WTC11 (cell line): ENCODE results near the gene COL27A1.

ENCODE experiments used
- CTCF ChIP-seq: fragments of 200-600 bp; IDR thresholded peaks from 2 replicates; pipeline ENCODE4 v1.8.0; 2022; ENCODE audit warnings: antibody characterized with exemption
- ESRRA ChIP-seq: sonication (generic); formaldehyde crosslinking; IDR thresholded peaks from 2 replicates; pipeline ENCODE4 v1.8.1; 2022; ENCODE audit warnings: mild to moderate bottlenecking, missing genetic modification reagents, borderline replicate concordance
- FOXJ3 ChIP-seq: sonication (generic); formaldehyde crosslinking; IDR thresholded peaks from 2 replicates; pipeline ENCODE4 v1.9.0; 2021; ENCODE audit warnings: missing genetic modification reagents, mild to moderate bottlenecking, borderline replicate concordance
- MAX ChIP-seq: sonication (generic); formaldehyde crosslinking; IDR thresholded peaks from 2 replicates; pipeline ENCODE4 v1.8.0; 2022; ENCODE audit warnings: mild to moderate bottlenecking, missing genetic modification reagents
- PRDM15 ChIP-seq: sonication (generic); formaldehyde crosslinking; IDR thresholded peaks from 2 replicates; pipeline ENCODE4 v1.8.0; 2022; ENCODE audit warnings: missing genetic modification reagents
- SOX15 ChIP-seq: fragments of 250-450 bp; sonication (Bioruptor Pico); IDR thresholded peaks from 2 replicates; pipeline ENCODE4 v1.9.0; 2021; ENCODE audit warnings: mild to moderate bottlenecking
- ZNF317 ChIP-seq: sonication (generic); formaldehyde crosslinking; IDR thresholded peaks from 2 replicates; pipeline ENCODE4 v1.8.1; 2023; ENCODE audit warnings: low read depth, mild to moderate bottlenecking, moderate library complexity, missing genetic modification reagents, borderline replicate concordance
- TF ChIP-seq, protein P1 (sequence below): sonication (generic); formaldehyde crosslinking; IDR thresholded peaks from 2 replicates; pipeline ENCODE4 v1.8.1; 2022; ENCODE audit warnings: mild to moderate bottlenecking, missing genetic modification reagents, moderate library complexity, borderline replicate concordance

- TF ChIP-seq PRDM15 (CRISPR knock-in tag), result no peak
- no peak for TF ChIP-seq CTCF
- no peak for TF ChIP-seq ZNF317 (CRISPR knock-in tag)
- TF ChIP-seq, protein P1, sequence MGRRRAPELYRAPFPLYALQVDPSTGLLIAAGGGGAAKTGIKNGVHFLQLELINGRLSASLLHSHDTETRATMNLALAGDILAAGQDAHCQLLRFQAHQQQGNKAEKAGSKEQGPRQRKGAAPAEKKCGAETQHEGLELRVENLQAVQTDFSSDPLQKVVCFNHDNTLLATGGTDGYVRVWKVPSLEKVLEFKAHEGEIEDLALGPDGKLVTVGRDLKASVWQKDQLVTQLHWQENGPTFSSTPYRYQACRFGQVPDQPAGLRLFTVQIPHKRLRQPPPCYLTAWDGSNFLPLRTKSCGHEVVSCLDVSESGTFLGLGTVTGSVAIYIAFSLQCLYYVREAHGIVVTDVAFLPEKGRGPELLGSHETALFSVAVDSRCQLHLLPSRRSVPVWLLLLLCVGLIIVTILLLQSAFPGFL, result no peak
- no peak for TF ChIP-seq MAX (CRISPR knock-in tag)
- TF ChIP-seq ESRRA (CRISPR knock-in tag), result no peak
- no peak for TF ChIP-seq SOX15 (CRISPR knock-in tag)
- no peak for TF ChIP-seq FOXJ3 (CRISPR knock-in tag)
Observed at GRCh38 chr9:114238891-114239875, 83.8 kb downstream of the COL27A1 start.
